AG08396 (cell line): ENCODE data around the gene C14orf132.

ENCODE experiments used
- DNase-seq: peaks from one replicate; pipeline ENCODE4 v3.0.0; 2012; ENCODE audit warnings: low spot score, mixed read lengths

Gene C14orf132

DNA sequence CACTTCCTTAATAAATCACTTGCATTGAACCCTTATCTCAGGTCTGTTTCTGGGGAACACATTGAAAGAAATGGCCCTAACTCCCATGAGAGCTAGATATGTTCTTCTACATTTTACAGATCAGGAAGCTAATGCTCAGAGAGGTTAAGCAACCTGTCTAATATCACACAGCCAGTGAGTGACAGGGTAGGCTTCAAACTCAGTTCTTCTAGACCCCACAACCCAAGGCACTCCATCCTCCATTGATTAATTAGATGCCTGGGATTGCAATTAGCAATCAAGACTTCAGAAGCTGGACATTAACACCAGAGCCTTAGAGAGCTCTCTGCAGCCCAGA lies 59.8 kb downstream of the C14orf132 start:
- DNase-seq = no peak

DNA sequence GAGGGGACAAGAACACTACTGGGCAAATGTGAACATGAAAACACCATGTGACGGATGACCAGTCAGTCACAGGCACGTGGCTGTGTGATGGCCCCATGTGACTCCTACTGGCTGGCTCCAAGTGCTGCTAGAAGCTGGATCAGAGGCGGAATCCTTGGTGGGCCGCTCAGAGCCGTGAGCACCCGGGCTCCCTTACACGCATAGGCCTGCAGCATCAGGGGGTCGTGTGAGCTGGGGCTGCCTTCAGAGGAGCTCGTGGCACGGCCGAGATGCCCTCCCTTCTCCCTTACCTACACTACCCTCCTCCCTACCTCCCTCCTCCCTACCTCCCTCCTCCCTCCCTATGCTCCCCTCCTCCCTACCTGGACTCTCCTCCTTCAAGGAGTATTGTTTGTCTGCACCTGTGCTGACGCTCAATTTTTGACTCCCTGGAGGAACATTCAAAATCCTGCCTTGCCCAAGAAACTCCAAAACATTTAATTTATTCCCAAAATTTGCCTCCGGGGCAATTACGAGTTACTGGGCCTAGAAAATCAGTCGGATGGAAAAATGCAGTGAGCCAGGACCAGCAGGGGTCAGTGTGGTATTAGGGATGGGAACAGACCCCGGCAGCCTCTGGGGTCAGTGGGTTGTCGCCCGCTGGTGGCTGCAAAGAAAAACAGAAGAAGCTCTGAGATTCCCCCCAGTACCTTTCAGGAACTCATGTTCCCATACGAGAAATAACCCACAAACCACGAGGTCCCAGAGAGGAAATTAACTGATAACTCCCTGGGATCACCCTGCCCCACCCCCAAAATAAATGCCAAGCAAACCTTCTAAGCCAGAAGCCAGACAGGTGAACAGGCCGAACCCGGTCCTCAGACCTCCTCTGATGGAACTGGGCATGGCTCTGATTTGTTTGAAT lies 61.3 kb downstream of the C14orf132 start:
- peak; percentile 76 for DNase-seq

DNA sequence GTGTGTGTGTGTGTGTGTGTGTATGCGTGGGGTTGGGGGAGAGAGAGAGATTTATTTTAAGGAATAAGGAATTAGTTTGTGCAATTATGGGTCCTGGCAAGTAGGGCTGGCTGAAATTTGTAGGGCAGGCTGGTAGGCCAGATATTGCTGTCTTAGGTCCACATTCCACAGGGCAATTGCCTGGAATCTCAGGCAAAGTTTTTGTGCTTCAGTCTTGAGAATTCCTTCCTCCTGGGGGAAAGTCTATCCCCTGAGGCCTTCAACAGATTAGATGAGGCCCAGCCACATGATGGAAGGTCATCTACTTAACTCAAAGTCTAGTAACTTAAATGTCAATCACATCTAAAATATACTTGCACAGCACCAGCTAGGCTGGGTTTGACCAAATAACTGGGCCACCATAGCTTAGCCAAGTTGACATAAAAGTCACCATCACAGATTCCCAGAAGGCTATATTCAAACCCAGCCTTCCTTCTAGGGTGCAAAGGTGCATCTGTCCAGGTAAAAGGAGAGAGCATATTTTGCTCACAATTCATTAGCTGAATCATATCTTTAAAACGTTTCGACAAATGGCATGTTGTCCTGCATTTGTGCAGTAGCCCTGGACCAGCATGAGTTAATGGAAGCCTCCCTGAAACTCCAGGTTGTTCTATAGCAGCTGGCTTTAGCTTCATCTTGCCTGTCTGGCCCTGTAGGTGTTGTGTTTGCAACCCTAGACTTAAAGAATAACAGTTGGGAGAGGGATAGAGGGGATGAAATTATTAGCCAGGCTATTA lies 63.1 kb downstream of the C14orf132 start:
- DNase-seq = no peak

DNA sequence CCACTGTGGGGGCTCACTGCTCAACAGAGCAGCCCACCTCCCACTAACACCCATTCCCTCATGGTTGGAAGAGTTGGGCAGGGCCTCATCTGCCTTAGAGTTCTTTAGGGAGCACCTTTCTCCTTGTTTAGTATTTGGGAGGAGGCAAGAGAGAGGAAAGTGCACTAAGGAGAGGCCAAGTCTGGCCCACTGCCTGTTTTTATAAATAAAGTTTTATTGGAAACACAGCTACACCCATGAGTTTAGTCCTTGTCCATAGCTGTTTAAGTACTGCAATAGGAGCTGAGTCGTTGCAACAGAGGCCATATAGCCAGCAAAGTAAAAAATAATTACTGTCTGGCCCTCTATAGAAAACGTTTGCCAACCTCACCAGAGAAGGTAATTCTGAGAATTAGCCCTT lies 63.9 kb downstream of the C14orf132 start:
- no peak for DNase-seq

DNA sequence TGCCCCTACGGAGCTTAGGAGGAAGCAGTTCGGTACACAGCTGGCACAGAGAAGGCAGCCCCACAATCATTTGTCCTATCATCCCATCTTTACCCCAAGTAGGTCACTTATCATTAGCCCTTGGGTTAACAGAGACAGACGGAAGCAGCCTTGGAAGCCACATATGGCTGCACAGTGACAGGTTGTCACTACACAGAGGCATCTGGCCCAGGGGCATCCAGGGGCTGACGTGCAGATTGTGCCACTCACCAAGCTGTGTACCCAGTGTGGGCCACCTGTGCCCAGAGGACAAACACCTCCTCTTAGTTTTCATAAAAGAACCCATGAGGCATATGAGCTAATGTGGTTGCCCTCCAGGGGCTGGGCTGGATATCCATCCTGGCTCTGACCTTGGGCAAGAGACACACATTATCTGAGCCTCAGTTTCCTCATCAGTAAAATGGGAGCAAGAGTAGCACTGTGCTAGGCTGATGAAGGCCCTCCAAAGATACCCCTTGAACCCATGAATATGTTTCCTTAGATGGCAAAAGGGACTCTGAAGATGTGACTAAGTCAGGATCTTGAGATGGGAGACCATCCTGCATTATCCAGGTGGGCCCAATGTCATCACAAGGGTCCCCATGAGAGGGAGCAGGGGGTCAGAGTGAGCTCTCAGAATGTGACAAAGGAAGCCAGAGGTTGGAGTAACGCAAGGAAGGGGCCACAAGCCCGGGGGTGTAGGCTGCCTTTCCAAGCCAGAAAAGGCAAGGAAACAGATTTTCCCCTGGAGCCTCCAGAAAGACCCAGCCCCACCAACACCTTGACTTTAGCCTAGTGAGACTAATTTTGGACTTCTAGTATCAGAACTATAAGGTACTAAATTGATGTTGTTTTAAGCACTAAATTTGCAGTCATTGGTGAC lies 64.6 kb downstream of the C14orf132 start:
- DNase-seq = no peak

DNA sequence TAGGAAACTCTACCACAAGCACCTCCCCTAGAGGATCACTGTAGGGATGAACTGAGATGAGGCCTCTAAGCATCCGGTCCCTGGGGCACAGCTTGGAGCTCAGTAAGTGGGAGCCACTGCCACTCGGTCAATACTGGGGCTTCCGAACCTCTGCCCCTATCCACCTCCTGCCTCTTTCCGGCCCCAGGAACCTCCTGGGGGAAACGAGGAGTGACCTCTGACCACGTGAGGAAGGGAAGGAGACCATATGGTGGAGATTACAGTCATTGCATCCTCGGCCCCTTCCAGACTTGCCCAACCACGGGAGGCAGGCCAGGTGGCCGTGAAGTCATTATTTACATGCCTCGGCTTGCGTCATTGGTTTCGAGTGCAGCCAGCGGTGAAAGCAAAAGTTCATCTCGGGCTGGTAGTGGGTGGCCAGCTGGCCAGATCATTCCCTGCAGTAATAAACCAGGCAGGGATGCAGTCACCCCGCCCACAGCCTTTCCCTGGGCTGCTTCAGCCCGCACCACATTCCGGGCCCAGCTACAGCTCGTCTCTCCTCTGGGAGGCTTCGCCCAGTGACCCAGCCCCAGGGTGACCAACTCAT lies 65.4 kb downstream of the C14orf132 start:
- peak; percentile 94 for DNase-seq

DNA sequence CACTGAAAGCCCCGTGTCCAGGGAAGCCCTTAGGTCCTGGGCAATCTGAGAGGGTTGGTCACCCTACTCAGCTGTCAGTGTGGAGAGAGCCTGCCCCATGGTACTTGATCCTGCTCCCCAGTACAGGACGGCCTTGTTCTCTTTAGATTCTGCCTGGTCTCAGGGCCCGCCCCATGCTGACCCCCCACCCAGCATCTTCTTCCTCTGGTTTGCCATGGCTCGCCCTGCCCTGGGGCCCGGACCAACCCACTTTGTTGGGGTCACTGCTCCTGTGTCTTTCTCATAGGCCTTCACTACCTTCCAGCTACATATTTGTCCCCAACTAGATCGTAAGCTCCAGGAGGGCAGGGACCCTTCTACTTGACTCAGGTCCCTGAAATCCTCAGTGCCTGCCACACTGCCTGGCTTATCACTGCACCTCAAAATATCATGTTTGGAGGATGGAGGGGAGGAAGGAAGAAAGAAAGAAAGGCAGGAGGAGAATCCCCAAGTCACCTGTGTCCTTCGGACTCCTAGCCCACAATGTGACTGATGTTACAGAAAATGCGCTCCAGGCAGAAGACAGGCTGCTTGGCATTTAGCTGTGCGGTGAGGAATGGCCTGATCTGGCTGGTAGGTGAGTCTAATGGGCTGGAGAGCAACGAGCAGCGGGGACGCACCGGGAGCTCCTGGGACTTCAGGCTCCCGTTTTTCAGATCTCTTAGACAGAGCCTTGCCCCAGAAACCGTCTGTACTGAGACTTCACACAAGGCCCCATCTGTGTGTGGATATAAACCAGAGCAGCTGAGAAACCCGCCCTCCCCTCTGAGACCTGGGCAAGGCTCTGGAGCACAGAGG lies 66.1 kb downstream of the C14orf132 start:
- DNase-seq = no peak

DNA sequence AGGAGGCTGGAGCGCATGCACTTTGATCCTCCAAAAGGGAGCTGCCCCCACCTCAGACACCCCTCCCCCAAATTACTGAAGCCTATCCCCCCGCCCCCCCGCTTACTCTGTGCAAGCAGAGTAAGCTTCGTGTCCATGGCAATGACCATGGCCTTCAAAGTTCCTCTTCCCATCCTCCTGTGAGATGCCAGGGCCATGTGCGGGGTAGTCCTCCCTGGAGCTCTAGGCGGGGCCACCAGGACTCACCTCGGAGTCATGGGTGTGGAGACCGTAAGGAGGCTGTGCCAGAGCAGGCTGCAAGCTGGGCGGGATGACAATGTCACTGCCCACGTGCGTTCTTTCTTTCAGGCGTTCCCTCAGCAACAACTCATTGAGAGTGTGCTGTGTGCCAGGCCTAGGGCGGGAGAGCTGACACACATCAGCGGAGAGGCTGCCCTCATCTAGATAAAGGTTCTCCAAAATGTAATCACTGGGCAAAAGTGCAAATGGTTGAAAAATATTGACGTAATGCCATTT lies 66.8 kb downstream of the C14orf132 start:
- no peak for DNase-seq

DNA sequence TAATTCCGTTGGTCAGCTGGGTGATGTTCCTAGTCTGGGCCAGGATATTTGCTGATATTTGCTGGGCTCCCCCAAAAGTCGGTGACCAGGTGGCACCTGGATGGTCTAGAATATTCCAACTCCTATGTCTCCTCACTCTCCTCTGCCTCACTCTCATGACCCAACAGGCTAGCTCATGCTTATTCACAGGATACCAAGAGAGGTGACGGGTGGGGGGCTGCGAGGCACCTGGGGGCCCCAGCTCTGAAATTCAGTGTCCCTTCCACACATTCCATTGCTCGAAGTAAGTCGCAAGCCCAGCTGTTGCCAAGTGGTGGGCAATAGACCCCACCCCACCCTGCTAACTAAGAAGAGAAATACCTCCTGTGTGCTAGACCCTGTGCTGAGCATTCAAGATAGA lies 67.7 kb downstream of the C14orf132 start:
- DNase-seq = no peak

DNA sequence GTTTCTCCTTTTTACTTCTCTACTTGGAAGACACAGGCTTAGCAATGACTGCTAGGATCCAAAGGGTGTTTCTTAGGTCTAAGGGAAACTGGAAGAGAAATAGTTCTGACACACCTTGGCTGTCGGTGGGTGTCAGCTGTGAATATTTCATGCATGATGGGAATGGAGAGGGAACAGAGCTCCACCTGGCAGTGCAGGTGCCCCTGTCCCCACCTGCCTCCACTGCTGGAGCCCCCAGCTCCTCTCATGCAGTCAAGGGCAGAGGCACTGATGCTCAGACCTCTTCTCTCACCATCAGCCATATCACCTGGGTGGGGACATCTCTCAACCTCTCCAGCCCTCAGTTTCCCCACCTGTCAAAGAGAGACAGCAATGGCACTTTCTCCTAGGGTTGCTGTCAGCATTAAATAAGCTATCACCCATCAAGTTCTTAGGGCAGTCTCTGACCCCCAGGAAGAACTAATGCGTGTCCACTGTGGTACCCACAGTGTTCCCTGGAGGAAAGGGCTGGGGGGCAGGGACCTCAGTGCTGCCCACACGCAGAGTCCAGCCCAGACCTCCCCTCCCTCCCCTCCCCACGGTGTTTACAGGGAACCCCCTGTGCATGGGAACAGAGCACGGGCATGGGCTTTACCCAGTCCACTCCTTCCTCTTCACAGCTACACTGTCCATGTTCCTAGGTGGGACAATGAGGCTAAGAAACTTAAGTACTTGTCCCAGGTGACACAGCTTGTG lies 69.1 kb downstream of the C14orf132 start:
- DNase-seq = no peak

DNA sequence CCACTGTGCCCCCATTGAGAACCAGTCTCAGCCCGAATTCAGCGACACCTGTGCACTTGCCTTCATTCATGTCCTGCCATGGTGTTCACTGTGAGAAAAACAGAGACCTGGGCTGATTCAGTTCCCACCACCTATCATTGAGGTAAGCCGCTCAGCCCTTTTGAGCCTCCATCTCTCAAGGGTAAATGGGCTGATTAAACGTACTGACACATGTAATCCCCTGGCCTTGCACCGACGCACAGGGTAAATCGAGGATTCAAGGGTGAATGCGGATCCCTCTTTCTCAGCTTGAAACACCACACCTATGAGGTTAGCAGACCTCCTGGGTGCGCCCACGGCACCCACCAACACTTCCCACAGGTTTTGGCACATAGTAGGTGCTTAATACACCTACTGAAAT lies 69.7 kb downstream of the C14orf132 start:
- no peak for DNase-seq

DNA sequence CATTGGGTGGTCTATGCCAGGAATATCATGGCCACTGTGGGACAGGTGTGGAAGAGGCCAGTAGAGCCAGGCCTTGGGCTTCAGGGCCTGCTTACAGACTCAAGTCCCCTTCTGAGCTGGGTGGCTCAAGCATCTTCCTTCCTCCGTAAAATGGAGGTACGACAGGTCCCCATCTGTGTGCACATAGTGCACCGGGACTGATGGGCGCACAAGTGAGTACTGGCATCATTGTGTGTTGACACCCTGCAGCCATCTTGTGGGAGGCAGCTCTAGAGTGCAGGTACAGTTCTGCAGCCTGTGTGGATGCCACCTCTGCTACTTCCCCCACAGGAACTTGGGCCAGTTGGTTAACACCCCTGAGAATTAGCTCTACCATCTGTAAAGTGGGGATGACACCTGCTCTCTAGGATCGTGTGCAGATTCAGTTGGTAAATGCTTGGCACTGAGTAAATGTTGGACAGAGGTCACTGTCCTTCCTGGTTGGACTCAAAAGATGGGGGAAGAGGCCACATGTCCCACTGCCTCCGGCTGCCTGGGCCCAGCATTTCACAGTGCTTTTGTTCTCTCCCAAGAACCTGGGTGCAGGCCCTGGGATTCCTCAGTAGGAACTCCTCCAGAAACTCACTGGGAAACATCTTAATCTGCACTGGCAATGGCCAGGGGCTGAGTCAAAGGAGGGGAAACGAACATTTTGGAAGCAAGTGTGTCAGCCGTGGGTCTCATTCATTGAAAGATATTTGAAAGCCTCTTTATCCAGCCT lies 70.6 kb downstream of the C14orf132 start:
- no peak for DNase-seq

DNA sequence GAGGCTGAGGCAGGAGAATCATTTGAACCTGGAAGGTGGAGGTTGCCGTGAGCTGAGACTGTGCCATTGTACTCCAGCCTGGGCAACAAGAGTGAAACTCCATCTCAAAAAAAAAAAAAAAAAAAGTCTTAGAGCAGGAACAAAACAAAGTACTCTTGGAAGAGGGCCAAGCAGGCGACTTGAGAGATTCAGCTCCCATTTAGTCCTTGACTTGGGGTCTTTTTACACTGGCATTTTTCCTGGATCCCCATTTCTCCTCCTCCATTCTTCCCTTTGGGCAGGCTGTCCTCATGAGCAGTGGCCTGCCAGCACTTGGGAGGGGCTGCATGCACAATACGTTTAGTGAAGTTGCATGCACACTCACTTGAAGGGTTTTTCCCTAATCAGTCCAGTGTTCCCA lies 72.9 kb downstream of the C14orf132 start:
- no peak for DNase-seq

DNA sequence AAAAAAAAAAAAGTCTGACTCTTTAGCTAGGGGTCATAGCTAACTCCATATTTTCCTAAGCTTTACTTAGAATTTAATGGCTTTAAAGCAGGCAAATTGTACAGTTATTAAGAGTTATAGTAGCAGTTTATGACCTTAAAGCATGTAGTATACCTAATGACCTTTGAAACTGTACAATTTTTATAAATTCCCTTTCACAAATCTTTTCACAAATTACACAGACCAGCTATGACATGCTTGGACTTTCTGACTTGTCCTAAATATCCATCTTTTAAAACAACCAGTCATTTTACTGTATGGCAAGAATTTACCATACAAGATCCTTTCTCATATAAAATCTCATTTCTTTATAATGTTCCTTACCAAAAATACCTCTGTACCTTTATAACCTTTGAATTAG lies 74.8 kb downstream of the C14orf132 start:
- no peak for DNase-seq

DNA sequence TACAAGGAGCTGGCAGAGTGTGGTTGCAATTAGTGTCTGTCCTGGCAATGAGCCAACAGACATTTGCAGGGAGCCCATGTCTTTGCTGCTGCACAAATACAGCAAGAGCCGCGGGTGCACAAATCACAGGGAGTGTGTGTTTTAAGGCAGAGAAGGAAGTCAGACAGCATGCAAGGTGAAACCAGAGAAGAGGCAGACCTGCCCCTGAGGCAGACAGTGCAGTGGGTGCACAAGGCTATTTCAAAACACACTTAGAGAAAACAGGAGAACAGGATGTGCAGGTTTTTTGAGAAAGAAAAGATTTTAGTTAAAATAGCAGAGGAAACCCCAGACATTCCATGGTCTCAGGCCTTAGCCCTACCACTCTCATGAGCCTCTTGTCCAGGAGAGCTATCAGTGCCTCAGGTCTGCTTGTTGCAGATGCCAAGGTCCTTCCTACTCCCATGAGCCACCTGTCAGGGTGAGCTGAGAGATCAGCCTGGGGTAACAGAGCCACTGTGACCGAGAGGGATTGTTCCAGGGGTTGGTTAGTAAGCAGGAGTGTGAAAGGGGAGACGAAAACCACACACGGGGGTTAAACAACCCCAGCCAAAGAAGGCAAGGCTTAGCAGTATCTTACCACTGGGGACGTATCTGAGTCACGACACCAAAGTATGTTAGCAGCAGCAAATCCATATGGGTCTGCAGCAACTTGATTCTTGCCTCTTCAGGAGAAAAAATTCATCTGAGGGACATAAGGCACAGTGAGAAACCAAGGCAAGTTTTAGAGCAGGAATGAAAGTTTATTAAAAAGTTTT lies 78.1 kb downstream of the C14orf132 start:
- no peak for DNase-seq

DNA sequence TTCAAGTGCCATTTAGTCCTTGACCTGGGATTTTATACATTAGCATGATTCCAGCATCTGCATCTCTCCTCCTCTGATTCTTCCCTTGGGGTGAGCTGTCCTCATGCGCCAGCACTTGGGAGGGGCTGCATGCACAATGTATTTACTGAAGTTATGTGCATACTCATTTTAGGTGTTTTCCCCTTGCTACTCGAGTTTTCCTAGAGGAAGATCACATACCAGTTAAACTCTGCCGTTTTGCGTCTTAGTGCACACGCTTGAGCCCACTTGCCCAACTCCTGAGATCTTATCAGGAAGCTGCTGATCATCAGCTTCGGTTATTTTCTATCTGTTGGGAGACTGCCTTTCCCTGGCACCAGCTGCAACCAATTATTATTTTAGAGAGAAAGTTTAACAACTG lies 78.8 kb downstream of the C14orf132 start:
- DNase-seq = no peak

DNA sequence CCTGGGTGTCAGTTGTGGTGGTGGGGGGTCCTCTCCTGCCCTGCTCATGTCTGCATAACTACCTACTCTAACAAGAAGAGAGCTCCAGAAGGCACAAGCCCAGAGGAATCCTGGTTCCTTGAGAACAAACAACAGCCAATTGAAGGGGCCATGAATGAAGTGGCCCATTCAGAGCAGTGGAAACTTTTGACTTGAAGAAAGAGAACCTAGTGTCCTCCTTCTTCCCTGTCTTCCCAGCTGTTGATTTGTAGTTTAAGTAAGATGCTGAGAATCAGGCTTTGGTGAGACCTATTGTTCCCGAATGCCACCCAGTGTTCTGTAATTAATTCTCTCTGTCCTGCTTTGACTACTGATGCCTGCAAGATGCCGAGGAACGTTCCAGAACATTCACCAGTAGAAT lies 79.2 kb downstream of the C14orf132 start:
- no peak for DNase-seq

DNA sequence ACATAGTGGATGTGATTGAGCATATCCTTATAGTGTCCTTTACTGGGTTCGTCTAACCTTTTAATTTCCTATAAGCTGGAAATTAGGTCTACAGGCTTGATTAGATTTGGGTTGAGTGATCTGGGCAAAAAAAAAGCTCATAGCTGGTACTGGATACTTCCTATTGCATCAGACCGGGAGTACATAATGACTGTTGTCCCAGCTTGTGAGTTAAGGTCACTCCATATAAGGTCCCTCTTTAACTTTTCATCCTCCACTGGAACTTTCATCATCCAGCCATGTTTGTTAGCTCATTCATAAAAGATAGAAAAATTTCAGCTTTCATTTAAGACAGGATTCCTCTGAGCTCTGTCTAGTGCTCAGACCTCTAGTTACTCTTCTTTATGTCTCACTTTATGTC lies 80.8 kb downstream of the C14orf132 start:
- DNase-seq = no peak

DNA sequence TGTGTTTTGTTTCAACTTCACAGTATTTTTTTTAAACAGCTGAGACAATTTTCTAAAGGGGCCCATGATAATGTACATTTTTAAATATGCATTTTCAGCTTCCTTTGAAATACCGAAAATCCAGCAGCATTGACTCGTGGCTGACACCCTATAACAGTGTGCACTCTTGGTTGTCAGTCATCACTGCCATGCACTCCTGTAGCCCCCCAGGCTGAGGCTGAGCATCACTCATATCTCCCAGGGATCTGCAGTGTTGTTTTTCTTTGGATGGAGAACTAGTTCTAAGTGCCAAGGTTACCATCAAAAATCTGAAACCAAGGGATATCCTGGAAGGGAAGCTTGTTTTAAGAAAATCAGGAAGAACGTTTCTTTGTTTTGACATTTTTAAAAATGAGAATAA lies 81.2 kb downstream of the C14orf132 start:
- no peak for DNase-seq
